ENCODE measurements around the gene CENPK.
"Not testable (repeated sequence)": the region's sequence is repeated elsewhere in the genome, so short reads cannot be mapped to it uniquely, and the experiment has no call there.

Gene CENPK, protein sequence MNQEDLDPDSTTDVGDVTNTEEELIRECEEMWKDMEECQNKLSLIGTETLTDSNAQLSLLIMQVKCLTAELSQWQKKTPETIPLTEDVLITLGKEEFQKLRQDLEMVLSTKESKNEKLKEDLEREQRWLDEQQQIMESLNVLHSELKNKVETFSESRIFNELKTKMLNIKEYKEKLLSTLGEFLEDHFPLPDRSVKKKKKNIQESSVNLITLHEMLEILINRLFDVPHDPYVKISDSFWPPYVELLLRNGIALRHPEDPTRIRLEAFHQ

DNA sequence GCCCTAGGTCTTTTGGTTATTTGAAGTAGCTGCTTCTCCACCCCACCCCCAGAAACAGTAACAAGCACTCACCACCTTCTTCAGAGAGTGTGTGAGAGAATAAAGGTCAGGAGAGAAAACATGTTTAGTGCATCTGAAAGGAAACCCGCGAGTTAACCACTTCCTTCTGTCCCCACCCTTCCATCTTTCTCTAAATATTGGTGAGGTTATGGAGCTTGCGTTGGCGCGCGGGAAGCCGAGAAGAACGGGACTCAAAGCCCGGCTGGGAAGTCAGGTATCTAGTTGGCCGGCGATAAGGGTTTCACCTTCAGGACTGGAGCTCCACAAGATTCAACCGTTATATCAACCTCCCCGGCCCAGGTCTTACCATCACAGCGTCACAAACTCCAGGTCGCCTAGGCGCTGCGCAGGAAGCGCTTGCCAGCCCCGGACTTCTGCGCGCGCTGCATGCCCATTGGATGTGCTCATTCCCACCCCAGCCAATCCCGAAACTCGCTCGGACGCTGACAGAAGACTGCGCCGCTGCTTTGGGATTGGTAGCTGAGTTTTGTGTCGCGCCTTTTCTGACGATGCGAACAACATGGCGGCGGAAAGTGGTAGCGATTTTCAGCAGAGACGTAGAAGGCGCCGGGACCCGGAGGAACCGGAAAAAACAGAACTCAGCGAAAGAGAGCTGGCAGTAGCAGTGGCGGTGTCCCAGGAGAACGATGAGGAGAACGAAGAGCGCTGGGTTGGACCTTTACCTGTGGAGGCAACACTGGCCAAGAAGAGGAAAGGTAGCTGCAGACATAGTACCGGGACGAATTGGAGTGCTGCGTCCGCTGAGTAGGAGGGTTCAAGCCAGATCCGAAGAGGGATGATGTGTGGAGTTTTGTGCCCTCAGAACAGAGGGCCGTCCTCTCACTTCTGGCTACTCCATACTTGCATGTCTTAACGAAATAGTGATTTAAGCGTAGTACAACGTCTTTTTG lies at the start of gene CENPK, which contains the start of gene PPWD1:
Gene CENPK (minus strand): TSS at position 438 of the 971 bp plus-strand sequence. CDS start 8,261 bp downstream, outside the sequence.
Gene PPWD1 (plus strand): TSS at position 566 of the 971 bp plus-strand sequence. CDS start 15 bp downstream, at position 581.
- TF ChIP-seq, protein P1, sequence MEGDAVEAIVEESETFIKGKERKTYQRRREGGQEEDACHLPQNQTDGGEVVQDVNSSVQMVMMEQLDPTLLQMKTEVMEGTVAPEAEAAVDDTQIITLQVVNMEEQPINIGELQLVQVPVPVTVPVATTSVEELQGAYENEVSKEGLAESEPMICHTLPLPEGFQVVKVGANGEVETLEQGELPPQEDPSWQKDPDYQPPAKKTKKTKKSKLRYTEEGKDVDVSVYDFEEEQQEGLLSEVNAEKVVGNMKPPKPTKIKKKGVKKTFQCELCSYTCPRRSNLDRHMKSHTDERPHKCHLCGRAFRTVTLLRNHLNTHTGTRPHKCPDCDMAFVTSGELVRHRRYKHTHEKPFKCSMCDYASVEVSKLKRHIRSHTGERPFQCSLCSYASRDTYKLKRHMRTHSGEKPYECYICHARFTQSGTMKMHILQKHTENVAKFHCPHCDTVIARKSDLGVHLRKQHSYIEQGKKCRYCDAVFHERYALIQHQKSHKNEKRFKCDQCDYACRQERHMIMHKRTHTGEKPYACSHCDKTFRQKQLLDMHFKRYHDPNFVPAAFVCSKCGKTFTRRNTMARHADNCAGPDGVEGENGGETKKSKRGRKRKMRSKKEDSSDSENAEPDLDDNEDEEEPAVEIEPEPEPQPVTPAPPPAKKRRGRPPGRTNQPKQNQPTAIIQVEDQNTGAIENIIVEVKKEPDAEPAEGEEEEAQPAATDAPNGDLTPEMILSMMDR (IDR thresholded peaks at IDR 0.05; ENCODE audit: extremely low read depth, missing control alignments): no peak
- peak; percentile 88 for DNase-seq (ENCODE audit: low spot score)

DNA sequence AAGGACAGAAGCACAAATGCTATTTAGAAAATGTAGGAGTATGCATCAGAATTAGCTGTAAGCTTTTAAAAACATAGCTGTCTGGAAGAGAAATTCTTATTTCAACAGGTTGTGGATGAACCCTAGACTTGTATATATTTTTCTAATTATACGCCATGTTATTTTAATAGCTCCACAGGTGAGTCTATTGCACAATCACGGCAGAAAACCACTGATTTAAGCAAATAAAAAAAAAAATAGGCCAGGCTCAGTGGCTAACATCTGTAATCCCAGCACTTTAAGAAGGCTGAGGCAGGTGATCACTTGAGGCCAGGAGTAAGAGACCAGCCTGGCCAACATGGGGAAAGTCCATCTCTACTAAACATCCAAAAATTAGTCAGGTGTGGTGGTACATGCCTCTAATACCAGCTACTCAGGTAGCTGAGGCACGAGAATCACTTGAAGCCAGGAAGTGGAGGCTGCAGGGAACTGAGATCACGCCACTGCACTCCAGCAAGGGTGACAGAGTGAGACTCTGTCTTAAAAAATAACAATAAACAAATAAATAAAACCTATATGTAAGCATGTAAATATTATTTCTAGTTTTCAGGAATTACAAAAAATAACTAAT lies 49.4 kb upstream of the CENPK start:
- no peak for DNase-seq (ENCODE audit: low spot score)
- TF ChIP-seq, protein P1 (IDR thresholded peaks at IDR 0.05; ENCODE audit: extremely low read depth, missing control alignments): no peak

DNA sequence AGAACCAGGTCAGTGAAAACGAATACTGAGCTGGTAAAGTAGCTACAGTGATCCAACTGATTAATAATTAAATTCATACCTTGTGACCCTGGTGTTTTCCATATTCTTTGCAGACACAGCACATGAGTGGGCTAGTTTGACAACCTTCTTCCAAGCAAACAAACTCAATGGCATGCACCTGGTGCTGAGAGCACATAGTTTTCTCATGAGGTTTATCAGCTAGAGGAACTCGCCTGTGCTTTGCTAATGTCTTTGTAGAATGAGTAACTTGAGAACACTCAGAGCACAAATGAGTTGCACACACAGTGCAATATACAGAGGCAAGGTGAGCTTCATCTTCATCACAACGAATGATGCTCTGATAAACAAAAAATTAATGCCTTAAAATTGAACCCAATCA lies 48.6 kb upstream of the CENPK start:
- DNase-seq (ENCODE audit: low spot score): no peak
- TF ChIP-seq, protein P1 (IDR thresholded peaks at IDR 0.05; ENCODE audit: extremely low read depth, missing control alignments): no peak

DNA sequence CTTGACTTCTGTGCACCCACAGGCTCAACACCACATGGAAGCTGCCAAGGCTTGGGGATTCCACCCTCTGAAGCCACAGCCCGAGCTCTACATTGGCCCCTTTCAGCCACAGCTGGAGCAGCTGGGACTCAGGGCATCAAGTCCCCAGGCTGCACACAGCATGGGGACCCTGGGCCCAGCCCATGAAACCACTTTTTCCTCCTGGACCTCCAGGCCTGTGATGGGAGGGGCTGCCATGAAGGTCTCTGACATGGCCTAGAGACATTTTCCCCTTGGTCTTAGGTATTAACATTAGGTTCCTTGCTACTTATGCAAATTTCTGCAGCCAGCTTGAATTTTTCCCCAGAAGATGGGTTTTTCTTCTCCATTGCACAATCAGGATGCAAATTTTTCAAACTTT lies 38.8 kb upstream of the CENPK start:
- DNase-seq (ENCODE audit: low spot score): not testable (repeated sequence)

DNA sequence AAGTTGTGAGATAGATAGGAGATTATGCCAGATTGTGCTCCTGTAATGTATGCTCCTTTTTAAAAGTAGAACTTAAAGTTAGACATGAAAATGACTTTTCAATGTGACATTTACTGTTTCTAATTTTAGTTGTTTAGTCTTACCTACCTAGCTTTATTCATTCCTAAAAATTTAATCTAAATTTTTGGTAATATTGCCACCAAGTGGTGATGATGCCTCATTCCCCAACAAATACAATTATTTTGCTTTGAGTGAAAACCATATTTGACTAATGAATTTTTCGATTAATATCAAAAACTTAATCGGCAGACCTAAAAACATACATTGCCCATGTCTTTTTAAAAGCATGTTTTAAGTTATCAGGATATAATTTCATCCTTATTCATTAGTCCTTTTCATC lies 25.7 kb upstream of the CENPK start:
- TF ChIP-seq, protein P1 (IDR thresholded peaks at IDR 0.05; ENCODE audit: extremely low read depth, missing control alignments): no peak
- no peak for DNase-seq (ENCODE audit: low spot score)

DNA sequence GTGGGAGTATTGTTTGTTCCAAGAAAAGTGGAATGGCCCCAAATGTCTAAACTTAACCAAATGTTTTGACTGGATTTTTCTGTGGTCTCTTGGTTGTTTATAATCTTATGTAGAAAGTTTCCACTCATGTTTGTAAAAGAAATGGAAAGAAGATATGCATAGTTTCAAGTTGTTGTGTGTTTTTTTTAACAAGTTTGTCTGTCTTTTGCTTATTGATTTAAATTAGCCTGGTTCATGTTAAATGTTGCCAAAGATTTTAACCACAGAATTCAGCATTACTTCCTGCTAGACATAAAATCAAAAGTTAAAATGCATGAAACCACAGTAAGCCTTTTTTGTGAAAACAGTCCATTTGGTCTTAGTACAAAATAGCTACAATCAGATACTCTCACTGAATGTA lies 14.2 kb upstream of the CENPK start:
- DNase-seq (ENCODE audit: low spot score): no peak
- TF ChIP-seq, protein P1 (IDR thresholded peaks at IDR 0.05; ENCODE audit: extremely low read depth, missing control alignments): no peak

DNA sequence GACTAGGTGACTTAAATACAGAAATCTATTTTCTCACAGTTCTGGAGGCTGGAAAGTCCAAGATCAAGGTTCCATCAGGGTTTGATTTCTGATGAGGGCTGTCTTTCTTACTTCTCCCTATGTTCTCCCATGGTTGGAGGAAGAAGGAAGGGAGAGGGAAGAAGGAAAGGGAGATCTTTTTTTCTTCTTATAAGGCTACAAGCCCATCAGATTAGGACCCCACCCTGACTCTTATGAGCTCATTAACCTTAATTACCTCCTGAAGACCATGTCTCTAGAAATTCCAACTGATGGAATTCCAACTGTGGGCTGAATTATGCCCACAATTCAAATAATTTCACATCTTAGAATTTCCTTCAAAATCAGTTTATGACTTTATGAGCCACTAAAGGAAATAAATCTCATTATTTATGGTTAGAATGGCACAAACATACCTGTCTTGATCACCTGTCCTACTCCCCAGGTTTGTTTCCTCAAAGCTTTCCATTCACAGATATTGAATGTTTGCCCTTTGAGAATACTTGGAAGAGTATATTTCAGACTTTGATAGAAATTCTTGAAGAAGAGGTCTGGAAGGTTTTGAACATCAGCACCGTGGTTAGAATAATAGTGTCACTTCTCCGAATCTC lies 7.7 kb upstream of the CENPK start:
- TF ChIP-seq, protein P1 (IDR thresholded peaks at IDR 0.05; ENCODE audit: extremely low read depth, missing control alignments): no peak

More for the DNA sequence above, 7.7 kb upstream of the CENPK start:
- no peak for DNase-seq (ENCODE audit: low spot score)
